Adipocyte (in vitro differentiated cells): Measurements from ENCODE around the gene RADIL.

ENCODE experiments used
- DNase-seq: peaks from one replicate; pipeline ENCODE4 v3.0.0-alpha.2; 2015; ENCODE audit warnings: low read depth
- H3K27me3 ChIP-seq: replicated peaks from 2 replicates; pipeline ENCODE4 v1.7.0; 2013; ENCODE audit warnings: mild to moderate bottlenecking, low read length, moderate library complexity; ENCODE audit not compliant: control insufficient read depth, insufficient read depth
- H3K36me3 ChIP-seq: 2 replicates; pipeline ENCODE4 v1.7.0; 2013; ENCODE audit warnings: low read length, mild to moderate bottlenecking, moderate library complexity; ENCODE audit not compliant: control insufficient read depth, insufficient read depth, severe bottlenecking
- H3K4me1 ChIP-seq: 2 replicates; pipeline ENCODE4 v1.7.0; 2013; ENCODE audit warnings: mild to moderate bottlenecking, low read length, moderate library complexity; ENCODE audit not compliant: control insufficient read depth, insufficient read depth
- H3K4me3 ChIP-seq: 2 replicates; pipeline ENCODE4 v1.7.0; 2013; ENCODE audit warnings: mild to moderate bottlenecking, low read length, moderate library complexity
- H3K9ac ChIP-seq: 2 replicates; pipeline ENCODE4 v1.7.0; 2013; ENCODE audit warnings: mild to moderate bottlenecking, low read length, moderate library complexity
- H3K9me3 ChIP-seq: 2 replicates; pipeline ENCODE4 v1.7.0; 2013; ENCODE audit warnings: mild to moderate bottlenecking, low read length, moderate library complexity; ENCODE audit not compliant: control insufficient read depth

Gene RADIL

DNA sequence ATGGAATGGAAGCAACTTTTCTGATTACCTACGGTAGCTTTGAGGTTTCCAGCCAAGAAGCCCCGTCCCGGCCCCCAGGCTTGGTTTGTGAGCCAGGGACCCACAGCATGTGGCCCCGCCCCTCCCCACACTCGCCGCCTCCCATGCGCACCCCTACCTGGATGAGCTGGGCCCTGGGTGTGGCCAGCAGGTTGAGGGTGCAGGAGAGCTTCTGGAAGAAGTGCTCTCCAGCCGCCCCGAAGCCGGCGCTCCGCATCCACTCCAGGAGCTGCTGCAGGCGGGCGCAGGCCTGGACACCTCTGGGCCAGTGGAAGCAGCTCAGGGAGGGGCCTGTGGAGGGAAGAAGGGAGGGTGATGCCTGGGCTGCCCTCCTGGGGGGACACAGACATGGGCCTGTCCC lies 68.4 kb downstream of the RADIL start:
- Histone ChIP-seq H3K9me3 (peaks cover 9% of the 10 kb centered on the region), H3K36me3 (no peaks in the 10 kb centered on the region), H3K4me1 (no peaks in the 10 kb centered on the region), H3K27me3 (peaks cover 9% of the 10 kb centered on the region), H3K4me3 (no peak overlapping the region), H3K9ac (no peak overlapping the region)
- no peak for DNase-seq

DNA sequence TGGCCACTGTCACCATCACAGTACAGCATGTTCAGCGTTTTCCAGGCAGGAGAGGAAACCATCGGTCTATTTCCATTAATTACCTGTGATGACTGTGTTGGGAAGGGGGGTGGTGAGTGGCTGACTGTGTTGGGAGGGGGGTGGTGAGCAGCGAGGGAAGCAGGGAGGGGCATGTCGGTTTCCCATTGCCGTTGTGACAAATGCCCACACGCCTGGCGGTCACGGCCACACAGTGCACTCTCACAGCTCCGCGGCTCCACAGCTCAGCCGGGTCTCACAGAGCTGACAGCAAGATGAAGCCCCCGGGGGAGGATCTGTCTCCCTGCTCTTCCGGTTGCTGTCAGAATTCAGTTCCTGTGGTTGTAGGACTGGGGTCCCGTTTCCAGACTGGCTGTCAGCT lies 69.1 kb downstream of the RADIL start:
- H3K27me3 ChIP-seq: peaks cover 3% of the 10 kb centered on the region

DNA sequence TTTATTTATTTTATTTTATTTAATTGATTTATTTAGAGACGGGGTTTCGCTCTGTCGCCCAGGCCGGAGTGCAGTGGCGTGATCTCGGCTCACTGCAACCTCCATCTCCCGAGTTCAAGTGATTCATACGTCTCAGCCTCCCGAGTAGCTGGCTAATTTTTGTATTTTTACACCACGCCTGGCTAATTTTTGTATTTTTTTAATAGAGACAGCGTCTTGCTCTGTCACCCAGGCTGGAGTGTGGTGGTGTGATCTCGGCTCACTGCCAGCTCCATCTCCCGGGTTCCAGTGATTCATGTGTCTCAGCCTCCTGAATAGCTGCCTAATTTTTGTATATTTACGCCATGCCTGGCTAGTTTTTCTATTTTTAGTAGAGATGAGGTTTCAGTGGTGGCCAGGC lies 73.8 kb downstream of the RADIL start:
- Histone ChIP-seq H3K4me3 (no peak overlapping the region), H3K9ac (no peak overlapping the region), H3K4me1 (no peaks in the 10 kb centered on the region), H3K27me3 (no peaks in the 10 kb centered on the region), H3K36me3 (no peaks in the 10 kb centered on the region), H3K9me3 (peaks cover 9% of the 10 kb centered on the region)
- DNase-seq: no peak

More for the DNA sequence above, 69.1 kb downstream of the RADIL start:
- Histone ChIP-seq H3K4me3 (no peak overlapping the region), H3K9me3 (peaks cover 9% of the 10 kb centered on the region), H3K4me1 (no peaks in the 10 kb centered on the region), H3K36me3 (no peaks in the 10 kb centered on the region), H3K9ac (no peak overlapping the region)
- DNase-seq: no peak

DNA sequence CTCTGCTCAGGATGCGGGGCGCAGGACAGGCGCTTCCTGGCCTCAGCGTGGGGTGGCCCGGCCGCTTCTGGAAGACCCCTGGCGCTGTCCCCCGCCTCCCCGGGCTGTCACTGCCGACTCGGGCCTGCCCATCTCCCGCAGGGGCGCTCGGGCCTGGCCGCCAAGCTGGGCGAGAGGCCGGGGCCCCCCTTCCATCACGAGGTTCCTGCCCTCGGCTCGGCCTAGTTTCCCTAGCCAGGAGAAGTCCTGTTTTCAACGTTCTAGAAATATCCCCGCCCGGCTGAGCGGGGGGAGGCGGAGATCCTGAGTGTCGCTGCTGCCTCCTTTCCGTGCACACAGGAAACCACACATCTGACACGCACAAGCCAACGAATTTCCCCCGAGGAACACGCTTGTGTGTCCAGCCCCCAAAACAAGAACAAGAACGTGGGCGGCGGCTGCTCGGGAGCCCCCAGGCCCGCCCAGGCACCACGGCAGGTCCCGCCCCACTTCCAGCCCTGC lies 74.4 kb downstream of the RADIL start:
- Histone ChIP-seq H3K27me3 (no peaks in the 10 kb centered on the region), H3K4me3 (no peak overlapping the region), H3K9me3 (peaks cover 9% of the 10 kb centered on the region), H3K4me1 (no peaks in the 10 kb centered on the region), H3K9ac (no peak overlapping the region), H3K36me3 (no peaks in the 10 kb centered on the region)
- no peak for DNase-seq

DNA sequence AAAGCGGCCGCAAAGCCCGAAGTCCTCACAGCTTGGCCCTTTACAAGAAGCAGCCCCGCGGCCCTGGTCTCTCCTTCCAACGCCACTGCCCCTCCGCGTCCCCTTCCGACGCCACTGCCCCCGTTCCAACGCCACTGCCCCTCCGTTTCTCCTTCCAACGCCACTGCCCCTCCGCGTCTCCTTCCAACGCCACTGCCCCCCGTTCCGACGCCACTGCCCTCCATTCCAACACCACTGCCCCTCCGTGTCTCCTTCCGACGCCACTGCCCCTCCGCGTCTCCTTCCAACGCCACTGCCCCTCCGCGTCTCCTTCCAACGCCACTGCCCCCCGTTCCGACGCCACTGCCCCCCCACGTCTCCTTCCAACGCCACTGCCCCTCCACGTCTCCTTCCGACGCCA lies 75.0 kb downstream of the RADIL start:
- H3K4me1 ChIP-seq: no peaks in the 10 kb centered on the region
- no peak for DNase-seq
- no peak overlapping the region for H3K9ac ChIP-seq
- no peaks in the 10 kb centered on the region for H3K27me3 ChIP-seq
- H3K4me3 ChIP-seq: no peak overlapping the region
- no peaks in the 10 kb centered on the region for H3K36me3 ChIP-seq
- peaks cover 9% of the 10 kb centered on the region for H3K9me3 ChIP-seq

DNA sequence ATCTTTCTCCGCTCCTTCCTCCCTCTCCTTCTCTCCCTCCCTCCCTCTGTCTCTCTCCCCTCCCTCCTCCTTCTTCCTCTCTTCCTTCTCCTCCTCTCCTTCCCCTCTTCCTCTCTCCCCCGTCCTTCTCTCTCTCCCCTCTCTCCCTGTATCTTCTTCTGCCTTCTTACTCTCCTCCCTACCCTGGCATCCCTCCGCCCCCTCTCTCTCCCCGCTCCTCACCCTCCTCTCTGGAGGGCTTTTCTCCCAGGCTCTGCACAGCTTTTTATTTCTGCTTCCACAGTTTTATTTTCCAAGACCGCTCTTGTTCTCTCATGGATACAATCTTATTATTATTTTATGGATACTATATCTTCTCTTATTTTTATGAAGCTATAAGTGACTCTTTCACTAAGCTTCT lies 75.5 kb downstream of the RADIL start:
- DNase-seq: no peak
- H3K4me1 ChIP-seq: no peaks in the 10 kb centered on the region
- H3K9ac ChIP-seq: no peak overlapping the region
- H3K27me3 ChIP-seq: no peaks in the 10 kb centered on the region
- no peak overlapping the region for H3K4me3 ChIP-seq
- H3K36me3 ChIP-seq: no peaks in the 10 kb centered on the region
- peaks cover 6% of the 10 kb centered on the region for H3K9me3 ChIP-seq

DNA sequence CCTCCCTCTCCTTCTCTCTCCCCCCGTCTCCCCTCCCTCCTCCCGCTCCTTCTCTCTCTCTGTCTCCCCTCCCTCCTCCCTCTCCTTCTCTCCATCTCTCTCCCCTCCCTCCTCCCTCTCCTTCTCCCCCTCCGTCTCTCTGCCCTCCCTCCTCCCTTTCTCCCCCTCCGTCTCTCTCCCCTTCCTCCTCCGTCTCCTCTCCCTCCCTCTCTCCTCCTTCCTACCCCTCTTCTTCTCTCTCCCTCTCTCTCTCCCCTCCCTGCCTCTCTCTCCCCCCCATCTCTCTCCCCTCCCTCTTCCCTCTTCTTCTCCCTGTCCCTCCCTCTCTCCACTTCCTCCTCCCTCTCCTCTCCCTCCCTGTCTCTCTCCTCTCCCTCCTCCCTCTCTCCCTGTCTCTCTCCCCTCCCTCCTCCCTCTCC lies 75.9 kb downstream of the RADIL start:
- Histone ChIP-seq H3K27me3 (no peaks in the 10 kb centered on the region), H3K9me3 (peaks cover 2% of the 10 kb centered on the region), H3K9ac (no peak overlapping the region), H3K4me3 (no peak overlapping the region), H3K36me3 (no peaks in the 10 kb centered on the region), H3K4me1 (no peaks in the 10 kb centered on the region)
- no peak for DNase-seq

DNA sequence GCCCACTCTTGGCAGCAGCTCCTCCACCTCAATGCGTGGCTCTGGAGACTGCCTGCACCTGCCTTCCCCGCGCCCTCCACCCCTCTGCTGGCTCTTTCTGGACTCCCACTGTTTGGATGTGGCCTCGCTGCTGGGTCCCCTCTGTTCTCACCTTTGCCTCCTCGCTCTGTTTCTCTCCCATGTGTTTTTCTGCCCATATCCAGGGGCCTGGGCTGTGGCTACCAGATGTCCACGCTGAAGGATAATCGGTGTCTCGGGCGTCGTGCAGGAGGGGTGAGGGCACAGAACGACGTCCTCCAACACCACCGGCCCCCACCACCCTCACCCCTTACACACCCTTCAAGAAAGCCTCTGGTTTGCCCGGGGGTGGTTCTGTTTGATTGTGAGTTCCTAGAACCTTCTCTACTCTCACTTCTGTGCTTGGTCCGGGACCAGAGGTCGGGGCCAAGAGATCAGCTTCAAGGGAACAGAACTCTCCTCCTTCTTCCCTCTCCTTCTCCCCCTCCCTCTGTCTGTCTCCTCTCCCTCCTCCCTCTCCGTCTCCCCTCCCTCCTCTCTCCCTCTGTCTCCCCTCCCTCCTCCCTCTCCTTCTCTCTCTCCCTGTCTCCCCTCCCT lies 76.4 kb downstream of the RADIL start:
- Histone ChIP-seq H3K9ac (no peak overlapping the region), H3K4me3 (no peak overlapping the region), H3K27me3 (no peaks in the 10 kb centered on the region), H3K4me1 (no peaks in the 10 kb centered on the region), H3K36me3 (no peaks in the 10 kb centered on the region), H3K9me3 (no peaks in the 10 kb centered on the region)
- DNase-seq: no peak

DNA sequence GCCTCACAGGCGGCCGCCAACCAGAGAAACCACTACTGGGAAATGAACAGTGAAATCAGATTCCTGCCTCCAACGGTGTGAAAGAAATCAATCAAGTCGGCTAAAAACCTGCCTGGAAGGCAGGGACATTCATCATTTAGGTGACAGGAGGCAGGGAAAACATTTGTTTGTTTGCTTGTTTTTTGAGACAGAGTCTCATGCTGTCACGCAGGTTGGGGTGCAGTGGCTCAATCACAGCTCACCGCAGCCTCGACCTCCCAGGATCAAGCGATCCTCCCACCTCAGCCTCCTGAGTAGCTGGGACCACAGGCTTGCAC lies 77.6 kb downstream of the RADIL start:
- Histone ChIP-seq H3K36me3 (no peaks in the 10 kb centered on the region), H3K4me1 (no peaks in the 10 kb centered on the region), H3K9me3 (no peaks in the 10 kb centered on the region), H3K4me3 (no peak overlapping the region), H3K9ac (no peak overlapping the region), H3K27me3 (no peaks in the 10 kb centered on the region)
- no peak for DNase-seq

DNA sequence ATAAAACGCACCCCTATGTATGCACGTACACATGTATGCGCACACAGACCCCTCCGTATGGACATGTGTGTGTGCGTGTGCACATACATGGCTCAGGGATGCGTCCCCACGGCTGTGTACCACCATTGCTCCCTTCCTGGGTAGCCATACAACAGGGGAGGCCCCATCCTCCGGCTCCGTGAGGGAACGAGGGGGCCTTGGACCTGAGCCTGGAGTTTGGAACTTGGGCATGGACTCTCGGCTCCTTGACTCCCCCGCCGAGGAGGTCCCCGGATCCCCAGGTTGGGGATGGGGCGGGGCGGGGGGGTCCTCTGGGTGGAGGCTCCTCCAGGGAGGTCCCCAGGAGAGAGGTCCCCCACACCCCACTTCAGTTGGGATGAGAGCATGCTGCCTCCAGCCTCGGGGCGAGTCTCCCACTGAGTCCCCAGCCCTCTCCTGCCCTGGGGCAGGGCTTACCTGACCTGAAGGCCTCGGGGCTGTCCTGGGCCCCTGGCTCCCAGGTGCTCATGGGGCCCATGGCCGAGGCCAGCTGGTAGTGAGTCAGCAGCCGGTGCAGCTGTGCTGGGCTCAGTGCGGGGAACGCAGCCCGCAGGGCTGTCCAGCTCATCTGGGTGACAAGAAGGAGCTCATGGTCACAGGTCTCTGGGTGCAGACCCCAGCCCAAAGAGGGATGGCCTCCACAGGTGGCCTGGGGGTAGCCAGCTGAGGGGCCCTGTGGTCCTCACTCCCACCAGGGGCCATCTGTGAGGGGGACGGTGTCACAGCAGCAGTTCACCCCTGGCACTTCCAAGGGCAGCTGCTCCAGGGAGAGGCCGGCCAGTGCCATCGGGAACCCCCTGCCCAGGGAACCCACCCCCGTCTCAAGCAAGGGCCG lies 78.2 kb downstream of the RADIL start:
- H3K9me3 ChIP-seq: no peaks in the 10 kb centered on the region
- H3K4me3 ChIP-seq: no peak overlapping the region
- H3K9ac ChIP-seq: no peak overlapping the region
- no peaks in the 10 kb centered on the region for H3K4me1 ChIP-seq
- DNase-seq: no peak
- H3K36me3 ChIP-seq: no peaks in the 10 kb centered on the region
- no peaks in the 10 kb centered on the region for H3K27me3 ChIP-seq

DNA sequence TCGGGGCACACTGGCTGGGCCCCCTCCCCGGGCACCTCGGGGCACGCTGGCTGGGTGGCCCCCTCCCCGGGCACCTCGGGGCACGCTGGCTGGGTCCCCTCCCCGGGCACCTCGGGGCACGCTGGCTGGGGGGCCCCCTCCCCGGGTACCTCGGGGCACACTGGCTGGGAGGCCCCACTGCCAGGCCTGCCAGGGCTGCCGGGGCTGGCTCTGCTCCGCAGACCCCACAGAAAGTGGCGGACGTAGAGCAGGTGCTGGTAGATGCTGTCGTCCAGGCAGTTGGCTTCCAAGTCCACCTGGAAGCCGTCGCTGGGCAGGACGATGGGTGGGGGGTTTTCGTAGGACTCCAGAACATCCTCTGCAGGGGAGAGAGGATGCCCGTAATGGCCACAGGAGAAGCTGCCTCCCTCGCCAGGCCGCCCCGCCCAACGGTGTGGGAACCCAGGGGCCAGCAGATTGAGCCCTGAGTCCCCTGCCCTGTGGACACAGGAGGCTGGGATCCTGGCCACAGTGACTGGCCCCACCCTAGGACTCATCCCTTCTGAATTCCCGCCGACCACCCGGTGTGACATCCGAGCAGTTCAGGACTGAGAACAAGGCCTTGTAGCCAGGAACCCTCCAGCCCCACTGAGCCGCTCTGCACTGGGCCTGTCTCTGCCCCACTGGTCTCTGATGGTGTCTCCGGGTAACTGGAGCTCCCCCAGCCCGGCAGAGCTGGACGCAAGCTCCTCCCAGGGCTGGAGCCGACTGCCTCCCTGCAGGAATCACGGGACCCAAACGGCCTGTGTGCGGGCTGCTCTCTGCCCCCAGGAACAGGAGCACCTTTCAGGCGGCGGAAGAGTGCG lies 79.9 kb downstream of the RADIL start:
- Histone ChIP-seq H3K36me3 (no peaks in the 10 kb centered on the region), H3K9me3 (no peaks in the 10 kb centered on the region), H3K9ac (no peak overlapping the region), H3K4me3 (no peak overlapping the region), H3K27me3 (no peaks in the 10 kb centered on the region), H3K4me1 (no peaks in the 10 kb centered on the region)
- no peak for DNase-seq
